K562 (cell line): ENCODE measurements around the gene NEK5. TPM values are rescaled to one million over a fixed set of nuclear protein-coding genes. Genes with fewer than 3 reads are reported as not detected.
"Not testable (repeated sequence)": the region's sequence is repeated elsewhere in the genome, so short reads cannot be mapped to it uniquely, and the experiment has no call there.

Source experiments
- ATAC-seq: fragments of 200-7000 bp; cut with Tn5 transposase; 3 replicates; pipeline ENCODE4 v1.9.1; 2020; ENCODE audit warnings: moderate library complexity
- BruUV-seq: library from RNA; stranded (reverse); fragments of 400-500 nt; replicated peaks from 2 replicates; lab custom pipeline; 2021; lab: Mats Ljungman, UMichigan
- CTCF ChIA-PET: fragments of 300-600 bp; formaldehyde crosslinking; extraction: SDS; loops from one replicate; lab custom pipeline; 2021; ENCODE audit warnings: low intra/inter-chr PET ratio; lab: Yijun Ruan, JAX
- POLR2A ChIA-PET: fragments of 300-600, 350-650 bp; sonication (Branson Sonifier 250); formaldehyde crosslinking; extraction: SDS; loops from one replicate; lab custom pipeline; 2021; ENCODE audit warnings: antibody characterized with exemption, inconsistent platforms; lab: Yijun Ruan, JAX
- DNase-seq, 4 experiments: peaks; one replicate each; pipeline versions ENCODE4 v3.0.0 to v3.0.0-alpha.2; 2011 to 2018; ENCODE audit warnings: low spot score in 3 of 4, mixed read lengths in 3 of 4; ENCODE audit errors: extremely low read depth in 1 of 4
- FAIRE-seq: peaks from 2 replicates; lab custom pipeline; 2011; peaks lifted over from hg19 to GRCh38; lab: Jason Lieb, UNC
- H2AFZ ChIP-seq: 2 replicates; pipeline ENCODE4 v1.6.0; 2011; ENCODE audit warnings: low read depth, low read length, control low read depth, inconsistent platforms
- H3K27ac ChIP-seq: fragments of 200-600 bp; 3 replicates; pipeline ENCODE4 v1.8.0; 2011; ENCODE audit warnings: low read depth, mild to moderate bottlenecking, control low read depth, inconsistent platforms, low read length, moderate library complexity, mixed read lengths; ENCODE audit errors: extremely low read depth
- H3K27me3 ChIP-seq, 2 experiments: fragments of 300-600 bp in 1 of 2; 2 replicates in 1 of 2; 3 replicates in 1 of 2; pipeline versions ENCODE4 v1.6.0 to v1.8.0; 2011; ENCODE audit warnings: inconsistent platforms in 2 of 2, low read length in 2 of 2, mild to moderate bottlenecking in 1 of 2, mixed read lengths in 1 of 2, moderate library complexity in 1 of 2; ENCODE audit not compliant: control insufficient read depth in 2 of 2, insufficient read depth in 2 of 2
- H3K36me3 ChIP-seq: fragments of 300-600 bp; 3 replicates; pipeline ENCODE4 v1.8.0; 2011; ENCODE audit warnings: mild to moderate bottlenecking, low read length, inconsistent platforms; ENCODE audit not compliant: control insufficient read depth, insufficient read depth
- H3K4me1 ChIP-seq, 2 experiments: fragments of 200-600 bp in 1 of 2; replicated peaks in 1 of 2; 2 replicates in 1 of 2; 3 replicates in 1 of 2; pipeline versions ENCODE4 v1.5.1 to v1.8.0; 2011; ENCODE audit warnings: inconsistent platforms in 2 of 2, low read length in 2 of 2, mild to moderate bottlenecking in 1 of 2, mixed read lengths in 1 of 2, moderate library complexity in 1 of 2; ENCODE audit not compliant: control insufficient read depth in 2 of 2, insufficient read depth in 2 of 2
- H3K4me2 ChIP-seq: 2 replicates; pipeline ENCODE4 v1.6.1; 2011; ENCODE audit warnings: low read length, control low read depth, inconsistent platforms, mixed read lengths; ENCODE audit not compliant: insufficient read depth
- H3K4me3 ChIP-seq: fragments of 200-600 bp; sonication (generic), shearing (Covaris generic); 2 replicates; pipeline ENCODE4 v1.5.1; 2016; ENCODE audit warnings: control low read depth, inconsistent platforms
- H3K79me2 ChIP-seq: fragments of 200-600 bp; 3 replicates; pipeline ENCODE4 v1.8.0; 2011; ENCODE audit warnings: low read length, inconsistent platforms; ENCODE audit not compliant: control insufficient read depth, insufficient read depth
- H3K9ac ChIP-seq, 2 experiments: 2 replicates each; pipeline versions ENCODE4 v1.6.0 to v1.6.1; 2011; ENCODE audit warnings: low read depth in 2 of 2, low read length in 2 of 2, control low read depth in 1 of 2, inconsistent platforms in 1 of 2, mild to moderate bottlenecking in 1 of 2, mixed read lengths in 1 of 2; ENCODE audit not compliant: insufficient read depth in 1 of 2
- H3K9me1 ChIP-seq: one replicate; pipeline ENCODE4 v1.6.0; 2011; ENCODE audit warnings: inconsistent platforms, mild to moderate bottlenecking, low read length, moderate library complexity; ENCODE audit not compliant: control insufficient read depth, insufficient read depth
- H3K9me3 ChIP-seq: replicated peaks from 2 replicates; pipeline ENCODE4 v1.5.1; 2011; ENCODE audit warnings: low read depth, low read length, inconsistent platforms; ENCODE audit not compliant: control insufficient read depth, insufficient read depth
- H4K20me1 ChIP-seq: replicated peaks from 2 replicates; pipeline ENCODE4 v1.6.1; 2011; ENCODE audit warnings: low read length, inconsistent platforms, mixed read lengths; ENCODE audit not compliant: control insufficient read depth, insufficient read depth
- DACH1 ChIP-seq: fragments of 450-650 bp; IDR thresholded peaks from 2 replicates; pipeline ENCODE4 v1.6.1; 2018; ENCODE audit not compliant: partially characterized antibody
- ETS1 ChIP-seq: conservative IDR thresholded peaks from 2 replicates; pipeline ENCODE4 v1.6.1; 2011; ENCODE audit warnings: low read depth, mild to moderate bottlenecking, low read length; ENCODE audit not compliant: control insufficient read depth
- SNRNP70 ChIP-seq: fragments of 200-400 bp; formaldehyde crosslinking; optimal IDR thresholded peaks from 2 replicates; pipeline ENCODE3; 2017; ENCODE audit warnings: low read depth, low read length
- ZNF76 ChIP-seq: fragments of 250-450 bp; sonication (Bioruptor Pico); IDR thresholded peaks from 2 replicates; pipeline ENCODE4 v1.4.0; 2020; ENCODE audit warnings: mild to moderate bottlenecking, moderate library complexity, borderline replicate concordance
- WGBS: fragments of 100-300 bp; shearing (Covaris generic); methylation state at CpG from one replicate; pipeline ENCODE4 v1.1.6; 2016; ENCODE audit warnings: low coverage, mixed read lengths; ENCODE audit not compliant: insufficient coverage; ENCODE audit errors: missing lambda C conversion rate; 5-methylcytosine and 5-hydroxymethylcytosine counted together
- in situ Hi-C: fragments of 300-500 bp; cut with MboI; formaldehyde crosslinking; loops from 4 replicates; pipeline ENCODE4 v1.15.0; 2018; ENCODE audit warnings: inconsistent platforms, mixed read lengths
- intact Hi-C: fragments of 100-400 bp; cut with micrococcal nuclease; formaldehyde crosslinking; loops from 2 replicates; pipeline ENCODE4 v1.14.2; 2022
- polyA plus RNA-seq, 8 experiments: library from polyadenylated mRNA; depleted of rRNA in 4 of 8; stranded (reverse) in 5 of 8; unstranded in 3 of 8; fragments of >200 nt; fragmentation: Nextera tagmentation in 2 of 8; fragmentation: Illumina TruSeq in 1 of 8; extraction: Ambion mirVana in 2 of 8; extraction: Trizol in 1 of 8; gene quantifications; 2 replicates each; pipeline versions ENCODE4 v1.2.1 to v1.2.3, GENCODE V29; 2011 to 2014; ENCODE audit warnings: inconsistent platforms in 1 of 8, missing spikeins in 1 of 8
- total RNA-seq, 7 experiments: library from RNA; depleted of rRNA in 6 of 7; stranded (reverse); fragments of >200 nt in 6 of 7; fragmentation: Illumina TruSeq in 2 of 7; extraction: Trizol in 2 of 7; gene quantifications; 2 replicates each; pipeline versions ENCODE4 v1.2.1 to v1.2.3, GENCODE V29; 2011 to 2021; ENCODE audit warnings: low replicate concordance in 1 of 7
- TF ChIP-seq, protein P1 (sequence below), 2 experiments: fragments of 450-650 bp; IDR thresholded peaks; 2 replicates each; pipeline ENCODE4 v1.6.1; 2016
- TF ChIP-seq, protein P2 (sequence below): sonication (generic); formaldehyde crosslinking; IDR thresholded peaks from 2 replicates; pipeline ENCODE4 v1.5.0; 2020; ENCODE audit warnings: missing genetic modification reagents

NEK5 gene
- total and polyA plus RNA-seq, 9 of the 15 experiments (the other 6 are each of a cell fraction or from before 2014, with no cell fraction given) = 0.09 to 0.44 (median 0.33) TPM

GRCh38 chr13:52061587-52061986 is 67.3 kb downstream of the NEK5 start (continued):
- TF ChIP-seq, protein P1, sequence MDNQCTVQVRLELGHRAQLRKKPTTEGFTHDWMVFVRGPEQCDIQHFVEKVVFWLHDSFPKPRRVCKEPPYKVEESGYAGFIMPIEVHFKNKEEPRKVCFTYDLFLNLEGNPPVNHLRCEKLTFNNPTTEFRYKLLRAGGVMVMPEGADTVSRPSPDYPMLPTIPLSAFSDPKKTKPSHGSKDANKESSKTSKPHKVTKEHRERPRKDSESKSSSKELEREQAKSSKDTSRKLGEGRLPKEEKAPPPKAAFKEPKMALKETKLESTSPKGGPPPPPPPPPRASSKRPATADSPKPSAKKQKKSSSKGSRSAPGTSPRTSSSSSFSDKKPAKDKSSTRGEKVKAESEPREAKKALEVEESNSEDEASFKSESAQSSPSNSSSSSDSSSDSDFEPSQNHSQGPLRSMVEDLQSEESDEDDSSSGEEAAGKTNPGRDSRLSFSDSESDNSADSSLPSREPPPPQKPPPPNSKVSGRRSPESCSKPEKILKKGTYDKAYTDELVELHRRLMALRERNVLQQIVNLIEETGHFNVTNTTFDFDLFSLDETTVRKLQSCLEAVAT (IDR thresholded peaks at IDR 0.05) = no peak
- no peak for TF ChIP-seq ZNF76 (CRISPR knock-in tag)
- TF ChIP-seq, protein P2, sequence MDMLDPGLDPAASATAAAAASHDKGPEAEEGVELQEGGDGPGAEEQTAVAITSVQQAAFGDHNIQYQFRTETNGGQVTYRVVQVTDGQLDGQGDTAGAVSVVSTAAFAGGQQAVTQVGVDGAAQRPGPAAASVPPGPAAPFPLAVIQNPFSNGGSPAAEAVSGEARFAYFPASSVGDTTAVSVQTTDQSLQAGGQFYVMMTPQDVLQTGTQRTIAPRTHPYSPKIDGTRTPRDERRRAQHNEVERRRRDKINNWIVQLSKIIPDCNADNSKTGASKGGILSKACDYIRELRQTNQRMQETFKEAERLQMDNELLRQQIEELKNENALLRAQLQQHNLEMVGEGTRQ = no peak
- TF ChIP-seq ETS1 = no peak
- no peak for TF ChIP-seq SNRNP70
- no peak for TF ChIP-seq DACH1

DNA sequence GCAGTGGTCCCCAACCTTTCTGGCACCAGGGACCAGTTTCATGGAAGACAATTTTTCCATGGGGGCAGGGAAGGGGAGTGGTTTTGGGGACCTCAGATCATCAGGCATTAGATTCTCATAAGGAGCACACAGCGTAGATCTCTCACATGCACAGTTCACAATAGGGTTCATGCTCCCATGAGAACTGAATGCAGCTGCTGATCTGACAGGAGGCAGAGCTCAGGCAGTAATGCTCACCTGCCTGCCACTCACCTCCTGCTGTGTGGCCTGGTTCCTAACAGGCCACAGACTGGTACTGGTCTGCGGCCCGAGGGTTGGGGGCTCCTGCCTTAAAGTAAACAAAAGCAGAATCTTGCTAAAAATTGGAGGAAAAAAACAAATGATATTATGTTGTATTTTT is 67.8 kb downstream of the NEK5 start:
- ATAC-seq, POLR2A ChIA-PET, H3K27ac ChIP-seq, FAIRE-seq, H3K9me1 ChIP-seq, H3K79me2 ChIP-seq, H3K4me1 ChIP-seq, H3K4me3 ChIP-seq, H3K4me2 ChIP-seq, H2AFZ ChIP-seq, H3K9me3 ChIP-seq, DNase-seq, H3K27me3 ChIP-seq, in situ Hi-C loops, H3K9ac ChIP-seq, H4K20me1 ChIP-seq, intact Hi-C loops, CTCF ChIA-PET, BruUV-seq, H3K36me3 ChIP-seq: not testable (repeated sequence)
- WGBS = 37% methylated on average over 3 of the region's 3 CpGs
